Type B pancreatic cell (in vitro differentiated cells): ENCODE measurements around the gene IL10. TPM values are rescaled to one million over a fixed set of nuclear protein-coding genes. Genes with fewer than 3 reads are reported as not detected.
"Not testable (repeated sequence)": the region's sequence is repeated elsewhere in the genome, so short reads cannot be mapped to it uniquely, and the experiment has no call there.

Source experiments
- DNase-seq: peaks from one replicate; pipeline ENCODE4 v3.0.0; 2021; ENCODE audit warnings: mixed read lengths; ENCODE audit not compliant: unreplicated experiment; ENCODE audit errors: extremely low spot score
- H3K27ac Mint-ChIP-seq: 2 replicates; pipeline ENCODE4 v1.8.0; 2021; ENCODE audit warnings: mild to moderate bottlenecking, mixed read lengths
- H3K27me3 Mint-ChIP-seq: 2 replicates; pipeline ENCODE4 v1.8.0; 2021; ENCODE audit warnings: mixed read lengths
- H3K36me3 Mint-ChIP-seq: 2 replicates; pipeline ENCODE4 v1.8.0; 2021; ENCODE audit warnings: mixed read lengths
- H3K4me1 Mint-ChIP-seq: one replicate; pipeline ENCODE4 v1.8.0; 2021; ENCODE audit warnings: mixed read lengths; ENCODE audit not compliant: unreplicated experiment
- H3K4me3 Mint-ChIP-seq: 2 replicates; pipeline ENCODE4 v1.8.0; 2021; ENCODE audit warnings: mild to moderate bottlenecking, mixed read lengths
- H3K9me3 Mint-ChIP-seq: 2 replicates; pipeline ENCODE4 v1.8.0; 2021; ENCODE audit warnings: mixed read lengths
- CTCF ChIP-seq: fragments of 200-600 bp; sonication (generic); conservative IDR thresholded peaks from 2 replicates; pipeline ENCODE4 v1.5.0; 2021; ENCODE audit warnings: antibody characterized with exemption, mild to moderate bottlenecking
- total RNA-seq: library from RNA; stranded (reverse); gene quantifications from 2 replicates; pipeline ENCODE4 v1.2.1, GENCODE V29; 2021; ENCODE audit warnings: low replicate concordance

Gene IL10
- total RNA-seq, 1 donor from 2014 or later = not detected

DNA sequence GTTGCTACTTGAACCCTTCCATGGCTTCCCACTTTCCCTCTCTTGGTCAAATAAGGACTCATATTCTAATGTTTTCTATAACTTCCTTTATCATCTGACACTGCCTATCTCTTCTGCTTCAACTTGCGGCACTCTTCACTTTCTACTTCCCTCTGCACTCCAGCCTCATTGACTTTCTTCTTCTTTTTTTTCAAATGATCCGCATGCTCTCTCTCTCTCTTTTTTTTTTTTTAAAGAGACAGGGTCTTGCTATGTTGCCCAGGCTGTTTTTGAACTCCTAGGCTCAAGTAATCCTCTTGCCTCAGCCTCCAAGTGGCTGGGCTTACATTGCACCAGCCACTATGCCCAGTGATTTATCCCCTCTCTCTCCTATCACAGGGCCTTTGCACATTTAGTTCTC, 7.3 kb upstream of the IL10 start:
- no peak overlapping the region for H3K27ac Mint-ChIP-seq
- no peak for DNase-seq
- H3K4me3 Mint-ChIP-seq = no peak overlapping the region
- H3K4me1 Mint-ChIP-seq = no peaks in the 10 kb centered on the region
- H3K9me3 Mint-ChIP-seq = no peaks in the 10 kb centered on the region
- TF ChIP-seq CTCF = no peak
- H3K27me3 Mint-ChIP-seq = no peaks in the 10 kb centered on the region
- H3K36me3 Mint-ChIP-seq = no peaks in the 10 kb centered on the region

- not testable (repeated sequence) for H3K27ac Mint-ChIP-seq, H3K36me3 Mint-ChIP-seq, H3K27me3 Mint-ChIP-seq, H3K4me1 Mint-ChIP-seq, DNase-seq, H3K4me3 Mint-ChIP-seq, H3K9me3 Mint-ChIP-seq
These were observed 6.6 kb upstream of the IL10 start for GRCh38 chr1:206778911-206779310.

- no peak for TF ChIP-seq CTCF
- no peaks in the 10 kb centered on the region for H3K27me3 Mint-ChIP-seq
- no peak overlapping the region for H3K4me3 Mint-ChIP-seq
- DNase-seq = no peak
- no peaks in the 10 kb centered on the region for H3K9me3 Mint-ChIP-seq
- H3K27ac Mint-ChIP-seq = no peak overlapping the region
- no peaks in the 10 kb centered on the region for H3K4me1 Mint-ChIP-seq
- H3K36me3 Mint-ChIP-seq = no peaks in the 10 kb centered on the region
These were observed 5.7 kb upstream of the IL10 start for GRCh38 chr1:206778031-206778430.

DNA sequence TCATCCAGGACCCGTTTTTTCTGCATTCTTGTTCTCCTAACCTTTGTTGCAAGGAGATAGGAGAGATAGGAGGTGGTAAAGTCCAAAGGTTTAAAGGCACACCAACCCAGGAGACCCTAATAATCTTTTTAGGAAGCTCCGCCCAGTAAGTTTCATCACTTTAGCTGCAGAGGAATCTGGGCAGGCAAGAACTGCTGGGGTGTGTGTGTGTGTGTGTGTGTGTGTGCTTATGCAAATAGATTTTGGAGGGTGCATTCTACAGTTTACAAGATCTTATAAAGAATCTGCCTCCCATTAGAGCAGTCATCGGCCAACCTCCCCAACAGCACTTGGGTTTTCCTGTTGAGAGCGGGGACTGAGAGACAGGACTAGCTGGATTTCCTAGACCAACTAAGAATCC, 3.9 kb upstream of the IL10 start:
- Mint-ChIP-seq H3K4me1 (peaks cover 8% of the 10 kb centered on the region), H3K27me3 (peaks cover 7% of the 10 kb centered on the region), H3K27ac (no peak overlapping the region), H3K9me3 (no peaks in the 10 kb centered on the region), H3K4me3 (no peak overlapping the region), H3K36me3 (no peaks in the 10 kb centered on the region)
- no peak for TF ChIP-seq CTCF
- no peak for DNase-seq

- H3K4me1 Mint-ChIP-seq = peaks cover 17% of the 10 kb centered on the region
- no peak overlapping the region for H3K4me3 Mint-ChIP-seq
- no peak for TF ChIP-seq CTCF
- no peak for DNase-seq
- H3K27ac Mint-ChIP-seq = no peak overlapping the region
- no peaks in the 10 kb centered on the region for H3K36me3 Mint-ChIP-seq
- no peaks in the 10 kb centered on the region for H3K9me3 Mint-ChIP-seq
- peaks cover 20% of the 10 kb centered on the region for H3K27me3 Mint-ChIP-seq
These were observed 1.8 kb upstream of the IL10 start for GRCh38 chr1:206774093-206774492.

DNA sequence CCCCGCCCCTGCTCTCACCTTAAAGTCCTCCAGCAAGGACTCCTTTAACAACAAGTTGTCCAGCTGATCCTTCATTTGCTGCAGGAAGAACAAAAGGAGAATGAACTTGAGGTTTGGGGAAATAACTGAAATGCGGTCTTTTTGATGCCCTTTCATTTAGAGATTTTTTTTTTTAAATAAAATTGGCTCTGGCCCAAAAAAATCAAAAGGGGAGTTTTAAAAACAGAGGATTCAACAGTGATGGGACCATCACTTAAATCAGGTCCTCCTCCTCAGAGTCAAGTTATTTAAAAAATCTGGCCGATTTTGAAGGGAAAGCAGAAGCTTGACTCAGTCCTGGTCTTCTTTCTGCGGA, 979 bp downstream of the IL10 start:
- no peak for TF ChIP-seq CTCF
- H3K4me1 Mint-ChIP-seq = peaks cover 17% of the 10 kb centered on the region
- peaks cover 20% of the 10 kb centered on the region for H3K27me3 Mint-ChIP-seq
- no peak overlapping the region for H3K27ac Mint-ChIP-seq
- no peak overlapping the region for H3K4me3 Mint-ChIP-seq
- no peak for DNase-seq
- H3K9me3 Mint-ChIP-seq = no peaks in the 10 kb centered on the region
- H3K36me3 Mint-ChIP-seq = no peaks in the 10 kb centered on the region
